Measurements from ENCODE around the gene PCSK4. TPM values are rescaled to one million over a fixed set of nuclear protein-coding genes. Genes with fewer than 3 reads are reported as not detected.

PCSK4 gene
- polyA plus RNA-seq, 4 donors = 4.5 to 13.0 (median 8.8) TPM

- H3K27me3 ChIP-seq (ENCODE audit: control insufficient read depth in 3 of 3, insufficient read depth in 3 of 3, low read length in 3 of 3) = peaks cover 22 to 51% (median 25%) of the 10 kb centered on the region in 3 donors
- H3K9me3 ChIP-seq (ENCODE audit: control insufficient read depth in 2 of 2, insufficient read depth in 1 of 2, low read depth in 1 of 2, low read length in 1 of 2) = no peaks in the 10 kb centered on the region
- no peak for DNase-seq
- H3K36me3 ChIP-seq (ENCODE audit: control insufficient read depth in 3 of 3, insufficient read depth in 2 of 3, low read depth in 1 of 3, low read length in 3 of 3) = peaks cover 0 to 37% (median 5%) of the 10 kb centered on the region in 3 donors
- WGBS, 3 donors = 33 to 50% (median 47%) methylated on average over 41 to 44 of the region's 44 CpGs
- H3K27ac ChIP-seq (ENCODE audit: low read depth in 1 of 3, low read length in 2 of 3) = no peak overlapping the region
- H3K4me1 ChIP-seq (ENCODE audit: control insufficient read depth in 3 of 3, insufficient read depth in 2 of 3, low read depth in 1 of 3, low read length in 2 of 3) = peaks cover 8 to 38% (median 8%) of the 10 kb centered on the region in 3 donors
- no peak overlapping the region for H3K4me3 ChIP-seq (ENCODE audit: low read depth in 1 of 3, low read length in 3 of 3)
- no peak for FAIRE-seq
Measured at GRCh38 chr19:1472231-1473084, 17.7 kb downstream of the PCSK4 start.

- FAIRE-seq (no peak), DNase-seq (peak in 1 of 2 donors; percentile 33)
- peaks cover 28 to 59% (median 29%) of the 10 kb centered on the region in 3 donors for H3K27me3 ChIP-seq (ENCODE audit: control insufficient read depth in 3 of 3, insufficient read depth in 3 of 3, low read length in 3 of 3)
- H3K36me3 ChIP-seq (ENCODE audit: control insufficient read depth in 3 of 3, insufficient read depth in 2 of 3, low read depth in 1 of 3, low read length in 3 of 3) = peaks cover 0 to 31% (median 5%) of the 10 kb centered on the region in 3 donors
- WGBS, 3 donors = 10 to 22% (median 16%) methylated on average over 23 to 24 of the region's 24 CpGs
- peak overlapping the region in 1 of 3 donors; percentile 43 for H3K4me3 ChIP-seq (ENCODE audit: low read depth in 1 of 3, low read length in 3 of 3)
- peaks cover 8 to 41% (median 8%) of the 10 kb centered on the region in 3 donors for H3K4me1 ChIP-seq (ENCODE audit: control insufficient read depth in 3 of 3, insufficient read depth in 2 of 3, low read depth in 1 of 3, low read length in 2 of 3)
- no peak overlapping the region for H3K27ac ChIP-seq (ENCODE audit: low read depth in 1 of 3, low read length in 2 of 3)
- no peaks in the 10 kb centered on the region for H3K9me3 ChIP-seq (ENCODE audit: control insufficient read depth in 2 of 2, insufficient read depth in 1 of 2, low read depth in 1 of 2, low read length in 1 of 2)
Measured at GRCh38 chr19:1471515-1472160, 18.5 kb downstream of the PCSK4 start.

- Histone ChIP-seq H3K4me3 (ENCODE audit: low read depth in 1 of 3, low read length in 3 of 3) (peak overlapping the region; percentile 3 to 43 (median 18)), H3K27ac (ENCODE audit: low read depth in 1 of 3, low read length in 2 of 3) (no peak overlapping the region), H3K4me1 (ENCODE audit: control insufficient read depth in 3 of 3, insufficient read depth in 2 of 3, low read depth in 1 of 3, low read length in 2 of 3) (peaks cover 8 to 46% (median 8%) of the 10 kb centered on the region in 3 donors), H3K9me3 (ENCODE audit: control insufficient read depth in 2 of 2, insufficient read depth in 1 of 2, low read depth in 1 of 2, low read length in 1 of 2) (no peaks in the 10 kb centered on the region), H3K27me3 (ENCODE audit: control insufficient read depth in 3 of 3, insufficient read depth in 3 of 3, low read length in 3 of 3) (peaks cover 33 to 65% (median 34%) of the 10 kb centered on the region in 3 donors), H3K36me3 (ENCODE audit: control insufficient read depth in 3 of 3, insufficient read depth in 2 of 3, low read depth in 1 of 3, low read length in 3 of 3) (peaks cover 0 to 26% (median 2%) of the 10 kb centered on the region in 3 donors)
- no peak for FAIRE-seq
- peak in 1 of 2 donors; percentile 47 for DNase-seq
- WGBS, 3 donors = 1 to 6% (median 5%) methylated on average over 21 to 28 of the region's 28 CpGs
Measured at GRCh38 chr19:1471010-1471514, 19.1 kb downstream of the PCSK4 start.

DNA sequence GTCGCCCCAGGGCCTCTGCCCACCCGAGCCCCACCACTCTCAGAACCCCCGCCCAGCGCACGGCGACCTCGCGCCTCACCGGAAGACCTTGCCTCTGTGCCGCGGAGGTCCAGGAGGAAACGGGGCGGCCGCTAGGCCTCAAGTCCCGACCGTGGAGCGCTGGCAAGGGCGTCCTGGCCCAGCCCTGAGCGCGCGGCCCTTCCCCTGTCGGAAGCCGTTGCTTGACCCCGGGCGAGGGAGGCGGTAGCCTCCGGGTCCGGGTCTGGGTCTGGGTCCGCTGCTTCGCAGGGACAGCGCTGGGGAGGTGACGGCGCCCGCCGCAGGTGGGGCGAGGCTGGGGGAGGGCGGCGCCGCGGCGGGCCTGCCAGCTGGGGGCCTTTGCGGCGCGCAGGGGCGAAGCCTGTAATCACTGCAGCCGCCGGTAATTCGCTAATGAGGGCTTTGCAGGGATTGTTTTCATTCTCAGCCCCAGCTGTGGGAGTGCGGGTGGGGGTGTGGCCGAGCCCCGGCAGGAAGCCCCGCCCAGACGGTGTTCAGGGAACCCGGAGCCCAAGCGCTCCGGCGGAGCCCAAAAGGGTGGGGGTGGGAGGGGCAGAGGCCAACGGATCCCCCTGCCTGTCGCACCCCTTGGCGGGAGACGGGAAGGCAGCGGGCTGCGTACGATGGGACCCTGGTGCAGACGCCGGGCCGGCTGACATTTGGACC lies 19.7 kb downstream of the PCSK4 start:
- peak; percentile 43 to 57 for DNase-seq
- peaks cover 0 to 20% (median 0%) of the 10 kb centered on the region in 3 donors for H3K36me3 ChIP-seq (ENCODE audit: control insufficient read depth in 3 of 3, insufficient read depth in 2 of 3, low read depth in 1 of 3, low read length in 3 of 3)
- peak overlapping the region; percentile 3 to 43 (median 18) for H3K4me3 ChIP-seq (ENCODE audit: low read depth in 1 of 3, low read length in 3 of 3)
- 1% methylated on average over 52 to 67 of the region's 67 CpGs for WGBS, 3 donors
- H3K27ac ChIP-seq (ENCODE audit: low read depth in 1 of 3, low read length in 2 of 3) = no peak overlapping the region
- H3K27me3 ChIP-seq (ENCODE audit: control insufficient read depth in 3 of 3, insufficient read depth in 3 of 3, low read length in 3 of 3) = peaks cover 33 to 70% (median 36%) of the 10 kb centered on the region in 3 donors
- peaks cover 8 to 46% (median 8%) of the 10 kb centered on the region in 3 donors for H3K4me1 ChIP-seq (ENCODE audit: control insufficient read depth in 3 of 3, insufficient read depth in 2 of 3, low read depth in 1 of 3, low read length in 2 of 3)
- FAIRE-seq = no peak
- no peaks in the 10 kb centered on the region for H3K9me3 ChIP-seq (ENCODE audit: control insufficient read depth in 2 of 2, insufficient read depth in 1 of 2, low read depth in 1 of 2, low read length in 1 of 2)

DNA sequence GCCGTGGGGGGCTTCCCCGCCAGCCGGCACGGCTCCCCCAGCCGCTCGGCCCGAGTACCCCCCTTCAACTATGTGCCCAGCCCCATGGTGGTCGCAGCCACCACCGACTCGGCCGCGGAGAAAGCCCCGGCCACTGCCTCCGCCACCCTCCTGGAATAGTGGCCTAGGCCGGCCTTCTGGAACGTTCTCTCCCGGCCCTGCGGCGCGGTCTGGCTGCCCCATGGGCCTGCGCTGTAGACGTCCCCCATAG lies 20.2 kb downstream of the PCSK4 start:
- Histone ChIP-seq H3K4me3 (ENCODE audit: low read depth in 1 of 3, low read length in 3 of 3) (peak overlapping the region in 1 of 3 donors; percentile 43), H3K27me3 (ENCODE audit: control insufficient read depth in 3 of 3, insufficient read depth in 3 of 3, low read length in 3 of 3) (peaks cover 33 to 73% (median 41%) of the 10 kb centered on the region in 3 donors)
- 1 to 8% (median 3%) methylated on average over 10 to 22 of the region's 22 CpGs for WGBS, 3 donors

DNA sequence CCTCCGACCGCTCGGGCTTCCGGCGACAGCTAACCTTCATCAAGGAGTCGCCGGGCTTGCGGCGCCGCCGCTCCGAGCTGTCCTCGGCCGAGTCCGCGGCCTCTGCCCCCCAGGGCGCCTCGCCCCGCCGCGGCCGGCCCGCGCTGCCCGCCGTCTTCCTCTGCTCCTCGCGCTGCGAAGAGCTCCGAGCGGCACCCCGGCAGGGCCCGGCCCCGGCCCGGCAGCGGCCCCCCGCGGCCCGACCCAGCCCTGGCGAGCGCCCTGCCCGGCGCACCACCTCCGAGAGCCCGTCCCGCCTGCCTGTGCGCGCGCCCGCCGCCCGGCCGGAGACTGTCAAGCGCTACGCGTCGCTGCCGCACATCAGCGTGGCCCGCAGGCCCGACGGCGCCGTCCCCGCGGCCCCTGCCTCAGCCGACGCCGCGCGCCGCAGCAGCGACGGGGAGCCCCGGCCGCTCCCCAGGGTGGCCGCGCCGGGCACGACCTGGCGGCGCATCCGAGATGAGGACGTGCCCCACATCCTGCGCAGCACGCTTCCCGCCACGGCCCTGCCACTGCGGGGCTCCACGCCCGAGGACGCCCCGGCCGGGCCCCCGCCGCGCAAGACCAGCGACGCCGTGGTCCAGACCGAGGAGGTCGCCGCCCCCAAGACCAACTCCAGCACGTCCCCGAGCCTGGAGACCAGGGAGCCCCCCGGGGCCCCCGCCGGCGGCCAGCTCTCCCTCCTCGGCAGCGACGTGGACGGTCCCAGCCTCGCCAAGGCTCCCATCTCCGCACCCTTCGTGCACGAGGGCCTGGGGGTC lies 20.7 kb downstream of the PCSK4 start:
- no peaks in the 10 kb centered on the region for H3K9me3 ChIP-seq (ENCODE audit: control insufficient read depth in 2 of 2, insufficient read depth in 1 of 2, low read depth in 1 of 2, low read length in 1 of 2)
- peak overlapping the region in 1 of 3 donors; percentile 43 for H3K4me3 ChIP-seq (ENCODE audit: low read depth in 1 of 3, low read length in 3 of 3)
- H3K36me3 ChIP-seq (ENCODE audit: control insufficient read depth in 3 of 3, insufficient read depth in 2 of 3, low read depth in 1 of 3, low read length in 3 of 3) = peaks cover 0 to 10% (median 0%) of the 10 kb centered on the region in 3 donors
- peaks cover 33 to 77% (median 41%) of the 10 kb centered on the region in 3 donors for H3K27me3 ChIP-seq (ENCODE audit: control insufficient read depth in 3 of 3, insufficient read depth in 3 of 3, low read length in 3 of 3)
- 1 to 3% (median 2%) methylated on average over 65 to 117 of the region's 117 CpGs for WGBS, 3 donors
- peaks cover 8 to 46% (median 8%) of the 10 kb centered on the region in 3 donors for H3K4me1 ChIP-seq (ENCODE audit: control insufficient read depth in 3 of 3, insufficient read depth in 2 of 3, low read depth in 1 of 3, low read length in 2 of 3)
- FAIRE-seq (no peak), DNase-seq (peak in 1 of 2 donors; percentile 59)
- no peak overlapping the region for H3K27ac ChIP-seq (ENCODE audit: low read depth in 1 of 3, low read length in 2 of 3)

More for the DNA sequence above, 20.2 kb downstream of the PCSK4 start:
- no peak for FAIRE-seq
- peaks cover 0 to 15% (median 0%) of the 10 kb centered on the region in 3 donors for H3K36me3 ChIP-seq (ENCODE audit: control insufficient read depth in 3 of 3, insufficient read depth in 2 of 3, low read depth in 1 of 3, low read length in 3 of 3)
- no peak for DNase-seq
- no peaks in the 10 kb centered on the region for H3K9me3 ChIP-seq (ENCODE audit: control insufficient read depth in 2 of 2, insufficient read depth in 1 of 2, low read depth in 1 of 2, low read length in 1 of 2)
- H3K4me1 ChIP-seq (ENCODE audit: control insufficient read depth in 3 of 3, insufficient read depth in 2 of 3, low read depth in 1 of 3, low read length in 2 of 3) = peaks cover 8 to 46% (median 8%) of the 10 kb centered on the region in 3 donors
- H3K27ac ChIP-seq (ENCODE audit: low read depth in 1 of 3, low read length in 2 of 3) = no peak overlapping the region

DNA sequence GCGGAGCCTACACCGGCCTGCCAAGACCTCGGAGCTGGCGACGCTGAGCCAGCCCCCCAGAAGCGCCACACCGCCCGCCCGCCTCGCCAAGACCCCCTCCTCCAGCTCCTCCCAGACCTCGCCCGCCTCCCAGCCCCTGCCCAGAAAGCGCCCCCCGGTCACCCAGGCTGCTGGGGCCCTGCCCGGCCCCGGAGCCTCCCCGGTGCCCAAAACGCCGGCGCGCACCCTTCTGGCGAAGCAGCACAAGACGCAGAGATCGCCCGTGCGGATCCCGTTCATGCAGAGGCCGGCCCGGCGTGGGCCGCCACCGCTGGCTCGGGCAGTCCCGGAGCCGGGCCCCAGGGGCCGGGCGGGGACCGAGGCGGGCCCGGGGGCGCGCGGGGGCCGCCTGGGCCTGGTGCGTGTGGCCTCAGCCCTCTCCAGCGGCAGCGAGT lies 21.3 kb downstream of the PCSK4 start:
- Histone ChIP-seq H3K9me3 (ENCODE audit: control insufficient read depth in 2 of 2, insufficient read depth in 1 of 2, low read depth in 1 of 2, low read length in 1 of 2) (no peaks in the 10 kb centered on the region), H3K36me3 (ENCODE audit: control insufficient read depth in 3 of 3, insufficient read depth in 2 of 3, low read depth in 1 of 3, low read length in 3 of 3) (peaks cover 0 to 4% (median 0%) of the 10 kb centered on the region in 3 donors), H3K4me1 (ENCODE audit: control insufficient read depth in 3 of 3, insufficient read depth in 2 of 3, low read depth in 1 of 3, low read length in 2 of 3) (peaks cover 8 to 46% (median 8%) of the 10 kb centered on the region in 3 donors), H3K27ac (ENCODE audit: low read depth in 1 of 3, low read length in 2 of 3) (no peak overlapping the region), H3K27me3 (ENCODE audit: control insufficient read depth in 3 of 3, insufficient read depth in 3 of 3, low read length in 3 of 3) (peaks cover 33 to 80% (median 41%) of the 10 kb centered on the region in 3 donors), H3K4me3 (ENCODE audit: low read depth in 1 of 3, low read length in 3 of 3) (peak overlapping the region in 2 of 3 donors; percentile 2 to 43)
- FAIRE-seq = no peak
- WGBS, 3 donors = 2 to 3% (median 2%) methylated on average over 26 to 47 of the region's 47 CpGs
- peak in 1 of 2 donors; percentile 54 for DNase-seq
